B cell (primary cell): ENCODE measurements around the gene SUPT20HL1. TPM values are rescaled to one million over a fixed set of nuclear protein-coding genes. Genes with fewer than 3 reads are reported as not detected.
"Not testable (repeated sequence)": the region's sequence is repeated elsewhere in the genome, so short reads cannot be mapped to it uniquely, and the experiment has no call there.

ENCODE experiments used
- ATAC-seq: fragments of 200-7000 bp; cut with Tn5 transposase; one replicate; pipeline ENCODE4 v1.10.0; 2021; ENCODE audit warnings: low read depth, mild to moderate bottlenecking, moderate number of reproducible peaks, moderate library complexity
- CTCF ChIA-PET: fragments of 350-600 bp; sonication (Branson Sonifier 250); formaldehyde crosslinking; loops from one replicate; lab custom pipeline; 2021; ENCODE audit warnings: antibody characterized with exemption, inconsistent platforms; lab: Charles Lee
- POLR2A ChIA-PET: fragments of 350-600 bp; sonication (Branson Sonifier 250); formaldehyde crosslinking; loops from one replicate; lab custom pipeline; 2021; ENCODE audit warnings: antibody characterized with exemption; lab: Charles Lee
- DNase-seq: peaks from one replicate; pipeline ENCODE4 v3.0.0; 2013
- H2AFZ ChIP-seq: 2 replicates; pipeline ENCODE4 v1.6.1; 2012; ENCODE audit warnings: mild to moderate bottlenecking, low read depth, low read length; ENCODE audit not compliant: insufficient read depth, poor library complexity, severe bottlenecking
- H3K27ac ChIP-seq, 2 donors: 1 replicate in 1 of 2; 2 replicates in 1 of 2; pipeline ENCODE4 v1.5.1; 2012 to 2013; ENCODE audit warnings: low read length in 2 of 2, mild to moderate bottlenecking in 2 of 2, moderate library complexity in 1 of 2
- H3K27me3 ChIP-seq, 4 experiments: fragments of 200-600 bp in 1 of 4; sonication (generic) in 1 of 4; replicated peaks in 1 of 4; 1 replicate in 2 of 4; 2 replicates in 2 of 4; pipeline versions ENCODE4 v1.6.1 to v1.7.0; 2013 to 2016; ENCODE audit warnings: low read length in 3 of 4, mild to moderate bottlenecking in 2 of 4, mixed read lengths in 1 of 4, moderate library complexity in 1 of 4; ENCODE audit not compliant: insufficient read depth in 4 of 4, control insufficient read depth in 3 of 4; ENCODE audit errors: control extremely low read depth in 1 of 4
- H3K36me3 ChIP-seq, 2 experiments: replicated peaks in 1 of 2; 1 replicate in 1 of 2; 2 replicates in 1 of 2; pipeline versions ENCODE4 v1.6.1 to v1.7.1; 2013; ENCODE audit warnings: low read length in 1 of 2; ENCODE audit not compliant: insufficient read depth in 2 of 2, control insufficient read depth in 1 of 2; ENCODE audit errors: control extremely low read depth in 1 of 2, extremely low read depth in 1 of 2
- H3K4me1 ChIP-seq, 2 donors: fragments of 200-600 bp in 1 of 2; sonication (generic) in 1 of 2; 1 replicate in 1 of 2; 2 replicates in 1 of 2; pipeline versions ENCODE4 v1.5.1 to v1.6.1; 2013 to 2017; ENCODE audit warnings: low read length in 2 of 2; ENCODE audit not compliant: control insufficient read depth in 2 of 2, insufficient read depth in 2 of 2
- H3K4me2 ChIP-seq: replicated peaks from 2 replicates; pipeline ENCODE3; 2012; ENCODE audit warnings: mild to moderate bottlenecking, low read depth, low read length; ENCODE audit not compliant: poor library complexity, severe bottlenecking
- H3K4me3 ChIP-seq, 5 experiments: fragments of 200-600 bp in 1 of 5; sonication (generic) in 1 of 5; 1 replicate in 3 of 5; 2 replicates in 2 of 5; pipeline versions ENCODE4 v1.5.1 to v1.7.0; 2011 to 2016; ENCODE audit warnings: low read length in 4 of 5, mild to moderate bottlenecking in 4 of 5, low read depth in 2 of 5, control low read depth in 1 of 5, moderate library complexity in 1 of 5; ENCODE audit not compliant: insufficient read depth in 1 of 5; ENCODE audit errors: control extremely low read depth in 1 of 5, extremely low read depth in 1 of 5
- H3K79me2 ChIP-seq: fragments of 200-600 bp; sonication (generic); one replicate; pipeline ENCODE4 v1.6.0; 2016; ENCODE audit warnings: low read length; ENCODE audit not compliant: control insufficient read depth, insufficient read depth
- H3K9ac ChIP-seq: fragments of 200-600 bp; sonication (generic); 2 replicates; pipeline ENCODE4 v1.6.1; 2017; ENCODE audit warnings: mild to moderate bottlenecking, low read length, moderate library complexity
- H3K9me3 ChIP-seq, 3 donors: one replicate each; pipeline versions ENCODE4 v1.6.1 to v1.7.1; 2013; ENCODE audit warnings: low read length in 2 of 3; ENCODE audit not compliant: control insufficient read depth in 2 of 3, insufficient read depth in 1 of 3; ENCODE audit errors: control extremely low read depth in 1 of 3
- H4K20me1 ChIP-seq: 2 replicates; pipeline ENCODE4 v1.6.0; 2012; ENCODE audit warnings: mild to moderate bottlenecking, low read length; ENCODE audit not compliant: insufficient read depth, control insufficient read depth, poor library complexity, severe bottlenecking
- H3K27ac Mint-ChIP-seq: one replicate; pipeline ENCODE4 v1.8.0; 2021; ENCODE audit warnings: mixed read lengths
- H3K27me3 Mint-ChIP-seq: one replicate; pipeline ENCODE4 v1.8.0; 2021; ENCODE audit warnings: mixed read lengths
- H3K4me1 Mint-ChIP-seq: one replicate; pipeline ENCODE4 v1.8.0; 2021; ENCODE audit warnings: mixed read lengths
- H3K4me3 Mint-ChIP-seq: one replicate; pipeline ENCODE4 v1.8.0; 2021; ENCODE audit warnings: mixed read lengths
- H3K9me3 Mint-ChIP-seq: one replicate; pipeline ENCODE4 v1.8.0; 2022; ENCODE audit warnings: mixed read lengths; ENCODE audit not compliant: insufficient read depth
- EZH2 ChIP-seq: IDR thresholded peaks from 2 replicates; pipeline ENCODE4 v1.6.1; 2012; ENCODE audit warnings: borderline replicate concordance, low read depth, mild to moderate bottlenecking, moderate library complexity, low read length; ENCODE audit not compliant: insufficient read depth, poor library complexity, severe bottlenecking
- WGBS: methylation state at CpG from one replicate; pipeline ENCODE4 v1.1.5; 2013; ENCODE audit warnings: missing lambda C conversion rate; ENCODE audit not compliant: insufficient coverage; 5-methylcytosine and 5-hydroxymethylcytosine counted together
- intact Hi-C: fragments of 100-400 bp; cut with micrococcal nuclease; formaldehyde crosslinking; loops from one replicate; pipeline ENCODE4 v1.10.0; 2022
- polyA minus RNA-seq: library from RNA; depleted of rRNA, polyadenylated mRNA; stranded (reverse); fragments of >200 nt; gene quantifications from 2 replicates; pipeline ENCODE4 v1.2.3, GENCODE V29; 2012
- polyA plus RNA-seq: library from polyadenylated mRNA; depleted of rRNA; stranded (reverse); fragments of >200 nt; gene quantifications from 2 replicates; pipeline ENCODE4 v1.2.3, GENCODE V29; 2012
- total RNA-seq, 2 donors: library from RNA; stranded (reverse); fragments of 120-200 nt in 1 of 2; gene quantifications; 1 replicate in 1 of 2; 2 replicates in 1 of 2; pipeline versions ENCODE4 v1.2.3 to v1.2.4, GENCODE V29; 2013 to 2022
- TF ChIP-seq, protein P1 (sequence below): fragments of 200-600 bp; IDR thresholded peaks from one replicate; pipeline ENCODE4 v1.8.0; 2022; ENCODE audit warnings: antibody characterized with exemption, mild to moderate bottlenecking

The SUPT20HL1 gene
- total RNA-seq: not detected in 2 replicates
- not detected for total RNA-seq (2013)
- polyA plus RNA-seq: not detected in 2 replicates
- not detected in 2 replicates for polyA minus RNA-seq

DNA sequence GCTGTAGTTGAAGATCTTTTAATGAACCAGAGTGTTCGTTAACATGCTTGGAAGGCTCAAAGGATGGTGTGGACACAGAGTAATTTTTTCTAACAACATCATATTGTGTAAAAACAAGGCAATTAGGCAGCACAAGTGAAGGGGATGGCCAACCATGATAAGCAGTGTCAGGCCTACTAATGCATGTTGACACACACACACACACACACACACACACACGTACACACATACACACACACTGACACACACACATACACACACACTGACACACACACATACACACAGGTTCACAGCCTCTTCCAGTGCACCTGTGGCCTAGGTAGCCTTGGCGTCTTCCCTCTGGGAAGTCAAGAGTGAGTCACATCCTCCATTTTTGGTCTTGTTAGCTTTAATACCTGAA, at the start of gene SUPT20HL1:
TSS of gene SUPT20HL1 (plus strand) at position 368 of the 400 bp plus-strand sequence. CDS start 2,122 bp downstream, outside the sequence.
- H3K9me3 Mint-ChIP-seq: no peaks in the 10 kb centered on the region
- H3K79me2 ChIP-seq: no peaks in the 10 kb centered on the region
- H2AFZ ChIP-seq: no peak within 1 kb of the TSS
- CTCF ChIA-PET: interaction anchor here (1.9 kb wide), 1 partner anchor 11 kb away, joined by 6 read pairs; no protein-coding TSS in a partner anchor
- no peaks in the 10 kb centered on the region for H4K20me1 ChIP-seq
- POLR2A ChIA-PET: no interaction called here
- WGBS: no CpG with 5 or more reads among the region's 3 CpGs
- no peaks in the 10 kb centered on the region for H3K4me1 Mint-ChIP-seq
- no peak within 1 kb of the TSS for H3K27ac Mint-ChIP-seq
- no peaks in the 10 kb centered on the region for H3K9me3 ChIP-seq
- H3K4me3 ChIP-seq: no peak within 1 kb of the TSS
- no peaks in the 10 kb centered on the region for H3K27me3 Mint-ChIP-seq
- H3K4me2 ChIP-seq: no peak within 1 kb of the TSS
- intact Hi-C loops: no loop called here
- no peaks in the 10 kb centered on the region for H3K27me3 ChIP-seq
- no peaks in the 10 kb centered on the region for H3K36me3 ChIP-seq
- TF ChIP-seq, protein P1, sequence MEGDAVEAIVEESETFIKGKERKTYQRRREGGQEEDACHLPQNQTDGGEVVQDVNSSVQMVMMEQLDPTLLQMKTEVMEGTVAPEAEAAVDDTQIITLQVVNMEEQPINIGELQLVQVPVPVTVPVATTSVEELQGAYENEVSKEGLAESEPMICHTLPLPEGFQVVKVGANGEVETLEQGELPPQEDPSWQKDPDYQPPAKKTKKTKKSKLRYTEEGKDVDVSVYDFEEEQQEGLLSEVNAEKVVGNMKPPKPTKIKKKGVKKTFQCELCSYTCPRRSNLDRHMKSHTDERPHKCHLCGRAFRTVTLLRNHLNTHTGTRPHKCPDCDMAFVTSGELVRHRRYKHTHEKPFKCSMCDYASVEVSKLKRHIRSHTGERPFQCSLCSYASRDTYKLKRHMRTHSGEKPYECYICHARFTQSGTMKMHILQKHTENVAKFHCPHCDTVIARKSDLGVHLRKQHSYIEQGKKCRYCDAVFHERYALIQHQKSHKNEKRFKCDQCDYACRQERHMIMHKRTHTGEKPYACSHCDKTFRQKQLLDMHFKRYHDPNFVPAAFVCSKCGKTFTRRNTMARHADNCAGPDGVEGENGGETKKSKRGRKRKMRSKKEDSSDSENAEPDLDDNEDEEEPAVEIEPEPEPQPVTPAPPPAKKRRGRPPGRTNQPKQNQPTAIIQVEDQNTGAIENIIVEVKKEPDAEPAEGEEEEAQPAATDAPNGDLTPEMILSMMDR: no peak
- TF ChIP-seq EZH2: no peak
- DNase-seq (no peak), ATAC-seq (no peak)
- H3K27ac ChIP-seq: no peak within 1 kb of the TSS
- no peak within 1 kb of the TSS for H3K4me3 Mint-ChIP-seq
- no peaks in the 10 kb centered on the region for H3K4me1 ChIP-seq
- no peak within 1 kb of the TSS for H3K9ac ChIP-seq

DNA sequence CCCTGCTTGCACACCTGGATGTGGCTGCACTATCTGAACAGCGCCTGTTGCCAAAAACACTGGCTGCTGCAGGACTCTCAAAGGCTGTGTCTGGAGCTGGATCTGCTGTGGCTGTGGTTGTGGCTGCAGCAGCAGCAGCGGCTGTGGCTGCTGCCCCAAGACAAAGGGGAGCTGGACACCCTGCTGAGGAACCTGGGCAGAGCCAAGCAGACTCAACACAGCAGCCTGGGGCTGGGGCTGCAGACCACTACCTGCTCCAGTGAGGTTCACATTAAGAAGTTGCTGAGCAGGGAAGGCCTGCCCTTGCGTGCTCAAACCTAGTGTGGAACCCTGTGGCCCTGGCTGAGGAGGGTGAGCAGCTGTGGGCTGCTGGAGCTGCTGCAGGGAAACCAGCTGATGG, 49.5 kb upstream of the SUPT20HL1 start:
- H3K36me3 ChIP-seq, H3K27me3 ChIP-seq, H3K9me3 Mint-ChIP-seq, H3K27ac ChIP-seq, ATAC-seq, H3K27me3 Mint-ChIP-seq, H2AFZ ChIP-seq, CTCF ChIA-PET, H3K9ac ChIP-seq, H3K27ac Mint-ChIP-seq, H4K20me1 ChIP-seq, H3K79me2 ChIP-seq, H3K4me3 ChIP-seq, intact Hi-C loops, H3K4me3 Mint-ChIP-seq, H3K4me2 ChIP-seq, DNase-seq, H3K4me1 Mint-ChIP-seq, H3K4me1 ChIP-seq, POLR2A ChIA-PET, H3K9me3 ChIP-seq: not testable (repeated sequence)
- WGBS: 91% methylated on average over 3 of the region's 3 CpGs

DNA sequence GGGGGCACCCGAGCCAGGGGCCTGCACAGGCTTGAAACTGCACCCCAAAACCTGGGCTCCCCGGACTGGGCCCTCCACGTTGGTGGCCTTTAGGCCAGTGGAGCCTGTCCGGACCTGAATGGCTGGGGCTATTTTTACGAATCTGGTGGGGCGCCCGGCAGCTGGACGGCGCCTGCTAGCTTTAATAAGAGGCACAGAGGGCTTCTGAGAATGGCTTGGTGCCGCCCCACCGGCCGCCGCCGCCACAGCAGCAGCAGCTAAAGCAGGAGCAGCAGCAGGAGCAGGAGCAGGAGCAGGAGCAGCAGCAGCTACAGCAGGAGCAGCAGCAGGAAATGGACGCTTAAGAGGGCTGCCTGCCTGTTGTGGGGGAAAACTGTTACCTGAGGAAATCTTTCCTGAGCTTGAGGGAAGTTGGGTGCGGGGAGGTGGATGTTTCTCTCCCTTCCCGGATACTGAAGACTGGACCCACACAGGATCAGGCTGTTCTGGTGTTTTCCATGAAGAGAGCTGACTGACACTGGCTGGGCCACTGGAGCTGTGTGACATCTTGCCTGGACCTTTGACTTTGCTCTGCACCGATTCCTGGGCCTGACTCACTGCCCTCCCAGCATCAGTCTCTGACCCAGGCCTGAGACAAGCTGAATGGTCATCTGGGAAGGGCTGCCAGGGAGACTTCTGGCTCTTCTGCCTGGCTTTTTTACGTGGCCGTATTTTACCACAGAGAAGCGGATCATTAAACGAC, 48.8 kb upstream of the SUPT20HL1 start:
- H3K4me1 ChIP-seq, DNase-seq, H4K20me1 ChIP-seq, H2AFZ ChIP-seq, H3K4me3 ChIP-seq, POLR2A ChIA-PET, H3K27ac ChIP-seq, H3K36me3 ChIP-seq, H3K4me1 Mint-ChIP-seq, H3K79me2 ChIP-seq, H3K9me3 Mint-ChIP-seq, H3K9ac ChIP-seq, H3K4me2 ChIP-seq, ATAC-seq, H3K27me3 Mint-ChIP-seq, H3K4me3 Mint-ChIP-seq, H3K27ac Mint-ChIP-seq, intact Hi-C loops, H3K9me3 ChIP-seq, H3K27me3 ChIP-seq, CTCF ChIA-PET: not testable (repeated sequence)
- 90% methylated on average over 15 of the region's 22 CpGs for WGBS
